ENCODE results near the gene LINC00632.

LINC00632 gene

DNA sequence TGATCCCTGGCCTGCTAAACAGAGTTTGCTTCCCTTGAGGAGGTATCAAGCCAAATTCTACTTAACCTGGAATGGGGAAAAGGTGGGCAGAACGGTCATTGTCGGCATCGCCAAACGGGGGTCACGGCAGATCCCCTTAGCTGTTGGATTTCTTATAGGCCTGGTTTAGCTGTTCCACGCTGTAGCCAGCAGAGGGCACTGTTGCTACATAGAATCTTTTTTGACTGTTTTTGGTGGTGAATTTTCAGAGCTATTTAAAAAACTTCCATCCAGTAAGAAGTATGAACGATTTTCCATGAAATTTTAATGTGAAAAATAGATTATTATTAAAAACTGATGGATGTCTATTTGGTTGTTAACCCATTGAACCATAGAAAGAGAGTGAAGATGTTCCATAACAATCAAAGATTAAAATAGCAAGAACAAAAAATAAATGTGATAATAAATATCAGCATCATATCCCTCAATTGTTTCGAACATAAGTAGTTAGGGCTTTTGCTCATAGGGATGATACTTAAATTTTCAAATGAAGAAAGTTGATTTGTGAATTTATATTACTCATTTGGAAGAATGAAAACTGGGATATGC, 56.6 kb downstream of the LINC00632 start:
- TF ChIP-seq, protein P1, sequence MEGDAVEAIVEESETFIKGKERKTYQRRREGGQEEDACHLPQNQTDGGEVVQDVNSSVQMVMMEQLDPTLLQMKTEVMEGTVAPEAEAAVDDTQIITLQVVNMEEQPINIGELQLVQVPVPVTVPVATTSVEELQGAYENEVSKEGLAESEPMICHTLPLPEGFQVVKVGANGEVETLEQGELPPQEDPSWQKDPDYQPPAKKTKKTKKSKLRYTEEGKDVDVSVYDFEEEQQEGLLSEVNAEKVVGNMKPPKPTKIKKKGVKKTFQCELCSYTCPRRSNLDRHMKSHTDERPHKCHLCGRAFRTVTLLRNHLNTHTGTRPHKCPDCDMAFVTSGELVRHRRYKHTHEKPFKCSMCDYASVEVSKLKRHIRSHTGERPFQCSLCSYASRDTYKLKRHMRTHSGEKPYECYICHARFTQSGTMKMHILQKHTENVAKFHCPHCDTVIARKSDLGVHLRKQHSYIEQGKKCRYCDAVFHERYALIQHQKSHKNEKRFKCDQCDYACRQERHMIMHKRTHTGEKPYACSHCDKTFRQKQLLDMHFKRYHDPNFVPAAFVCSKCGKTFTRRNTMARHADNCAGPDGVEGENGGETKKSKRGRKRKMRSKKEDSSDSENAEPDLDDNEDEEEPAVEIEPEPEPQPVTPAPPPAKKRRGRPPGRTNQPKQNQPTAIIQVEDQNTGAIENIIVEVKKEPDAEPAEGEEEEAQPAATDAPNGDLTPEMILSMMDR (IDR thresholded peaks at IDR 0.05; ENCODE audit: low read depth, low read length, missing control alignments) = peak; percentile 87
- Histone ChIP-seq H3K36me3 (replicated peaks) (no peaks in the 10 kb centered on the region), H3K27ac (peak overlapping the region; percentile 79), H3K27me3 (replicated peaks) (no peaks in the 10 kb centered on the region), H3K4me3 (ENCODE audit: low read depth, low read length) (peak overlapping the region; percentile 60)
- DNase-seq = peak; percentile 63
- in situ Hi-C loops (cut with HindIII; ENCODE audit: low pct_ligation_motif_present, low sequenced_read_pairs) = no loop called here

DNA sequence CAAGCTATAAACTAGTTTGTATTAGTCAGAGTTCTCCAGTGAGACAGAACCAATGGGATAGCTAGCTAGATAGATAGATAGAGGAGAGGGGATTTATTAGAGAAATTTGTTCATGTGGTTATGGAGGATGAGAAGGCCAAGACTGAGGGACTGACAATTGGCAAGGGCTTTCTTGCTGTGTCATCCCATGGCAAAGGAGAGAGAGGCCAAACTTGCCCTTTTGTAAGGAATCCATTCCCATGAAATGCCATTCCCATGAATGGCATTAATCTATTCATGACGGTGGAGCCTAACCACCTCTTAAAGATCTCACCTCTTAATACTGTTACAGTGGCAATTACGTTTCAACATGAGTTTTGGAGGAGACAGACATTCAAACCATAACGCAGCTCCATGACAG, 58.1 kb downstream of the LINC00632 start:
- Histone ChIP-seq H3K27ac (no peak overlapping the region), H3K27me3 (replicated peaks) (no peaks in the 10 kb centered on the region), H3K36me3 (replicated peaks) (no peaks in the 10 kb centered on the region), H3K4me3 (ENCODE audit: low read depth, low read length) (no peak overlapping the region)
- in situ Hi-C loops (cut with HindIII; ENCODE audit: low pct_ligation_motif_present, low sequenced_read_pairs) = no loop called here
- DNase-seq = no peak
- TF ChIP-seq, protein P1 (IDR thresholded peaks at IDR 0.05; ENCODE audit: low read depth, low read length, missing control alignments) = no peak

DNA sequence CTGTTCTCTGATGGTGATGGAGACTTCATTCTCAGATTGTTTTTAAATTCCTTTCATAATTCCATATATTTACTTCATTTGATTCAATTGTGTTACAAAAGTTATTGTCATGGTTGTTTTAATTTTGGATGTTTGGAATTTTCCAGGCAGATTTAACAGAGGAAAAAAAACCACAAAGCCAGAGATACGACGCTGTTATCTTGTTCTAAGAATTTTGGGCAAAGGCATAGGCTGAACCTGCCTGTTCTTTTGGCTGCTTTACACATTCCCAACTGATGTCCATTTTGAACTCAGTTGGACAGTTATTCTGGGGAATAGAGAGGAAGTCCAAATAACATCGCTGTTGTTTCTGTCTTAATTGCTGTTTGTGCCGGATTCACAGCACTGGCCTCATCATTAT, 65.7 kb downstream of the LINC00632 start:
- Histone ChIP-seq H3K36me3 (replicated peaks) (no peaks in the 10 kb centered on the region), H3K27ac (no peak overlapping the region), H3K27me3 (replicated peaks) (no peaks in the 10 kb centered on the region), H3K4me3 (ENCODE audit: low read depth, low read length) (no peak overlapping the region)
- no peak for DNase-seq
- TF ChIP-seq, protein P1 (IDR thresholded peaks at IDR 0.05; ENCODE audit: low read depth, low read length, missing control alignments) = no peak
- in situ Hi-C loops (cut with HindIII; ENCODE audit: low pct_ligation_motif_present, low sequenced_read_pairs) = no loop called here

DNA sequence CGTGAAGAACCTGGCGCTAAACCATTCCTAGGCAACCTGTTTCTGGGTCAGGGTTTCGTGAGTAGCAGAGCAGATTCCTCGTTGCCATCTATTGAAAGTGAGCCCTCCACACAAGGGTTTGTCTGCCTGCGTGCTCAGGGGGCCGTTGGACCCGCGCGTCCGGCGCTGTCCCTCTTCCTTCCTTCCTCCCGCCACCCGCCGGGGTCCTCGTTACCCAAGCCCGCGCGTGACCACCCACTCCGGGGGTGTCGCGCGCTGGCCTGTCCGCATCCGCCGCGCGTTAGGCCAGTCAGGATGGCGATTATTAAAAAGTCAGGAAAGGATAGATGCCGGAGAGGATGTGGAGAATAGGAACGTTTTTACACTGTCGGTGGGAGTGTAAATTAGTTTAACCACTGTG, 66.8 kb downstream of the LINC00632 start:
- no peak for DNase-seq
- H3K27ac ChIP-seq = no peak overlapping the region
- H3K27me3 ChIP-seq (replicated peaks) = no peaks in the 10 kb centered on the region
- no peak overlapping the region for H3K4me3 ChIP-seq (ENCODE audit: low read depth, low read length)
- H3K36me3 ChIP-seq (replicated peaks) = no peaks in the 10 kb centered on the region
- TF ChIP-seq, protein P1 (IDR thresholded peaks at IDR 0.05; ENCODE audit: low read depth, low read length, missing control alignments) = no peak
- in situ Hi-C loops (cut with HindIII; ENCODE audit: low pct_ligation_motif_present, low sequenced_read_pairs) = no loop called here

DNA sequence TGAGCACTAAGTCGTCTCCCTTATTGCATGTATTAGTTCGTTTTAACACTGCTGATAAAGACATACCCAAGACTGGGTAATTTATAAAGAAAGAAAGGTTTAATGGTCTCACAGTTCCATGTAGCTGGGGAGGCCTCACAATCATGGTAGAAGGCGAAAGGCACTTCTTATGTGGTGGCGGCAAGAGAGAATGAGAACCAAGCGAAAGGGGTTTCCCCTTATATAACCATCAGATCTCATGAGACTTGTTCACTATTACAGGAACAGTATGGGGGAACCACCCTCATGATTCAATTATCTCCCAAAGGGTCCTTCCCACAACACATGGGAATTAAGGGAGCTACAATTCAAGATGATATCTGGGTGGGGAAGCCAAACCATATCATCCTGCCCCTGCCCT, 85.1 kb downstream of the LINC00632 start:
- in situ Hi-C loops (cut with HindIII; ENCODE audit: low pct_ligation_motif_present, low sequenced_read_pairs) = no loop called here
- no peaks in the 10 kb centered on the region for H3K36me3 ChIP-seq (replicated peaks)

More for the DNA sequence above, 85.1 kb downstream of the LINC00632 start:
- Histone ChIP-seq H3K27me3 (replicated peaks) (no peaks in the 10 kb centered on the region), H3K4me3 (ENCODE audit: low read depth, low read length) (no peak overlapping the region), H3K27ac (no peak overlapping the region)
- no peak for DNase-seq
- TF ChIP-seq, protein P1 (IDR thresholded peaks at IDR 0.05; ENCODE audit: low read depth, low read length, missing control alignments) = no peak
